Prostate gland (tissue), 2 donors: Measurements from ENCODE around the gene MSH5. TPM values are rescaled to one million over a fixed set of nuclear protein-coding genes. Genes with fewer than 3 reads are reported as not detected.

ENCODE experiments used
- DNase-seq: peaks from one replicate; pipeline ENCODE4 v3.0.0-alpha.2; 2019; ENCODE audit warnings: low spot score
- H3K27ac ChIP-seq, 2 donors: fragments of 200-600 bp; sonication (generic); 2 replicates each; pipeline ENCODE4 v1.5.1; 2017 to 2019
- H3K27me3 ChIP-seq: fragments of 200-600 bp; sonication (generic); replicated peaks from 2 replicates; pipeline ENCODE4 v1.5.1; 2019; ENCODE audit not compliant: insufficient read depth
- H3K36me3 ChIP-seq, 2 donors: fragments of 200-600 bp; sonication (generic); 1 replicate in 1 of 2; 2 replicates in 1 of 2; pipeline versions ENCODE4 v1.5.1 to v1.8.1; 2017 to 2019
- H3K4me1 ChIP-seq: fragments of 200-600 bp; sonication (generic); replicated peaks from 2 replicates; pipeline ENCODE4 v1.5.1; 2019
- H3K4me3 ChIP-seq, 2 donors: fragments of 200-600 bp; sonication (generic); 2 replicates each; pipeline ENCODE4 v1.5.1; 2017 to 2019
- H3K9me3 ChIP-seq: fragments of 200-600 bp; sonication (generic); 2 replicates; pipeline ENCODE4 v1.5.1; 2017
- POLR2A ChIP-seq: fragments of 450-650 bp; IDR thresholded peaks from one replicate; pipeline ENCODE4 v1.6.1; 2016; ENCODE audit warnings: antibody characterized with exemption, mild to moderate bottlenecking
- POLR2AphosphoS5 ChIP-seq: sonication (generic); formaldehyde crosslinking; IDR thresholded peaks from one replicate; pipeline ENCODE4 v1.6.1; 2017; ENCODE audit warnings: antibody characterized with exemption
- WGBS: methylation state at CpG from one replicate; pipeline ENCODE4 v1.1.5; 2018; 5-methylcytosine and 5-hydroxymethylcytosine counted together
- intact Hi-C: fragments of 100-400 bp; cut with DNase I; formaldehyde crosslinking; loops from one replicate; pipeline ENCODE4 v1.14.2; 2022
- total RNA-seq, 2 donors: library from RNA; depleted of rRNA; stranded (reverse); fragments of >200 nt; gene quantifications; one replicate each; pipeline ENCODE4 v1.1.0, GENCODE V29; 2016
- TF ChIP-seq, protein P1 (sequence below), 4 experiments: fragments of 200-600 bp in 2 of 4; fragments of 450-650 bp in 2 of 4; sonication (generic) in 2 of 4; IDR thresholded peaks; 1 replicate in 3 of 4; 2 replicates in 1 of 4; pipeline ENCODE4 v1.5.1; 2016 to 2019; ENCODE audit warnings: antibody characterized with exemption in 4 of 4, mild to moderate bottlenecking in 2 of 4, moderate library complexity in 2 of 4

MSH5 gene
- total RNA-seq, 2 donors from 2014 or later: 10.5 to 72.4 TPM

DNA sequence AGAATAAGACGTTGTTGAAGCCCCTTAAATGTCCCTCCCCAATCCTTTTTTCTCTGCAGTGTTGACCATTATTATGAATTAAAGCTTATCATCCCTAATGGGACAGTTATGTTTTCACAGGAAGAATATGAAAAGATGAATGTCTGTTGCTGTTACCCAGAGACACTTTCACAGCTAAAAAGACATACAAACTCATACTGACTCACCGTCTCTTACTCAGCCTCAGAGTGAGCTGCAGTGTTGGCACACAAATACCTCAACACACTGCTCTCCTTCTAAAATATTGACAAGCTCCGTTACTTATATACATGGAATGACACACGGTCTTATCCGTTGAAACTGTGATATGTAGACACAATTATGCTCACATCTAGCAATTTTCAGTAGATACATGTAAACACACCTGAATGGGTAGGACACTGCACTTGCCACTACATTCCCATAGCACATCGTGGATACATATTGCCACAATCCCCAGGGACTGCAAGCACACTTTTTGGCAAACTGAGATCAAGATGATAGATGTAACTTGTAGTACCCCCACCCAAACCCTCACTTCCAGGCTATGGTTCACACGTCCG lies 13.0 kb downstream of the MSH5 start:
- Histone ChIP-seq H3K27me3 (no peaks in the 10 kb centered on the region), H3K9me3 (no peaks in the 10 kb centered on the region), H3K36me3 (no peaks in the 10 kb centered on the region), H3K27ac (no peak overlapping the region), H3K4me1 (no peaks in the 10 kb centered on the region), H3K4me3 (no peak overlapping the region)
- no peak for TF ChIP-seq POLR2AphosphoS5
- TF ChIP-seq POLR2A: no peak
- TF ChIP-seq, protein P1, sequence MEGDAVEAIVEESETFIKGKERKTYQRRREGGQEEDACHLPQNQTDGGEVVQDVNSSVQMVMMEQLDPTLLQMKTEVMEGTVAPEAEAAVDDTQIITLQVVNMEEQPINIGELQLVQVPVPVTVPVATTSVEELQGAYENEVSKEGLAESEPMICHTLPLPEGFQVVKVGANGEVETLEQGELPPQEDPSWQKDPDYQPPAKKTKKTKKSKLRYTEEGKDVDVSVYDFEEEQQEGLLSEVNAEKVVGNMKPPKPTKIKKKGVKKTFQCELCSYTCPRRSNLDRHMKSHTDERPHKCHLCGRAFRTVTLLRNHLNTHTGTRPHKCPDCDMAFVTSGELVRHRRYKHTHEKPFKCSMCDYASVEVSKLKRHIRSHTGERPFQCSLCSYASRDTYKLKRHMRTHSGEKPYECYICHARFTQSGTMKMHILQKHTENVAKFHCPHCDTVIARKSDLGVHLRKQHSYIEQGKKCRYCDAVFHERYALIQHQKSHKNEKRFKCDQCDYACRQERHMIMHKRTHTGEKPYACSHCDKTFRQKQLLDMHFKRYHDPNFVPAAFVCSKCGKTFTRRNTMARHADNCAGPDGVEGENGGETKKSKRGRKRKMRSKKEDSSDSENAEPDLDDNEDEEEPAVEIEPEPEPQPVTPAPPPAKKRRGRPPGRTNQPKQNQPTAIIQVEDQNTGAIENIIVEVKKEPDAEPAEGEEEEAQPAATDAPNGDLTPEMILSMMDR (IDR thresholded peaks at IDR 0.05): no peak
- DNase-seq: no peak
- 71% methylated on average over 8 of the region's 8 CpGs for WGBS
- intact Hi-C loops: no loop called here

DNA sequence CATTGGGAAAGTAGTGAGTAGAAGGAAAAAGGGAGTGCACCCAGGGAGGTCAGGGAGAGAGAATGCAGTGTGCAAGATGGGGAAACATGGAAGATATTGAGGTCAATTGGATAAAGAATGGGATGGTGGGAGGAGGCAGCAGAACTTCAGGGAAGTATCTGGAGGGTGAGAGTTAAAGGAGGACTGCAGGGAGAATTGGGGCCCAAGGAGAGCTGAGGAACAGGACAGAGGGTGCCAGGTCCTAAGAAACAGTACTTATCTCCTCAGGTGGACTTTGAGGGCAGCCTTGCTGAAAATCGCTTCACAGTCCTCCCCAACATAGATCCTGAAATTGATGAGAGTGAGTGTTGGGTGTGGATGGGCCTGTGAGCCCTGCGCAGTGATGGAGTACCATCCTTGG lies 18.5 kb downstream of the MSH5 start:
- Histone ChIP-seq H3K4me1 (no peaks in the 10 kb centered on the region), H3K27ac (no peak overlapping the region), H3K4me3 (no peak overlapping the region), H3K9me3 (no peaks in the 10 kb centered on the region), H3K36me3 (no peaks in the 10 kb centered on the region), H3K27me3 (no peaks in the 10 kb centered on the region)
- TF ChIP-seq, protein P1 (IDR thresholded peaks at IDR 0.05): no peak
- TF ChIP-seq POLR2AphosphoS5 (no peak), POLR2A (no peak)
- intact Hi-C loops: no loop called here
- WGBS: 89% methylated on average over 2 of the region's 2 CpGs
- no peak for DNase-seq

DNA sequence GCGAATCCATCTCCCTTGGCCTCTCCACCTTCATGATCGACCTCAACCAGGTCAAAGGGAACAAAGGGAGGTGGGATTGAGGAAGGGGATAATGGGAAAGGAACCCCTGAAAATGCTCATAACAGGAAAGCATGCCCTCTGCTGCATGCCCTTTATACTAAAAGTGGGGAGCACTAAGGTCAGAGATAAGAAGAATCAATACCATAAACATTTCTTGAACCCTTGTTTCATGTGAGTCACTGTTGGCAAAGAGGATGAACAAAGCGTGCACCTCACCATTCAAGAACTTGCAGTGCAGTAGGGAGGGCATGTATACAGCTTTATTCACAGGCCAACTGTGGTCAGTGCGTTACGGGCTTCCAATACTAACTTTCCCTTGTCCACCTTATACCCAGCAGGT lies 21.0 kb downstream of the MSH5 start:
- H3K9me3 ChIP-seq: no peaks in the 10 kb centered on the region
- no peak for DNase-seq
- TF ChIP-seq, protein P1 (IDR thresholded peaks at IDR 0.05): no peak
- no peak for TF ChIP-seq POLR2A
- TF ChIP-seq POLR2AphosphoS5: no peak
- H3K36me3 ChIP-seq: no peaks in the 10 kb centered on the region
- H3K27ac ChIP-seq: no peak overlapping the region
- WGBS: 95% methylated on average over 5 of the region's 5 CpGs
- H3K4me3 ChIP-seq: no peak overlapping the region
- no peaks in the 10 kb centered on the region for H3K4me1 ChIP-seq
- no peaks in the 10 kb centered on the region for H3K27me3 ChIP-seq
- intact Hi-C loops: no loop called here

DNA sequence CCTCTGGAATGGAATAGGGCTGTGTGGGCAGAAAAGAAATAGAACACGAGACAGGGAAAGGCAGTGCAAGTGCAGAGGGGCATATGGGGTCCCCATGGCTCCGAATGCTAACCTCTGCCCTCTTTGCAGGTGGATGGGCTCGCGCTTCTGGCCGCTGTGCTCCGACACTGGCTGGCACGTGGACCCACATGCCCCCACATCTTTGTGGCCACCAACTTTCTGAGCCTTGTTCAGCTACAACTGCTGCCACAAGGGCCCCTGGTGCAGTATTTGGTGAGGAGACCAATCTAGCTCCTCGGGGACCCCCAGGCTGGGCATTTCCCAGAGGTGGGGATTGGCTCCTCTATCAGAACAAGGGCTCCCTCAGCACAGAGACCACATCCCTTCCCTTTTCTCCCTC lies 21.5 kb downstream of the MSH5 start:
- TF ChIP-seq POLR2A (no peak), POLR2AphosphoS5 (no peak)
- TF ChIP-seq, protein P1 (IDR thresholded peaks at IDR 0.05): no peak
- Histone ChIP-seq H3K36me3 (no peaks in the 10 kb centered on the region), H3K4me1 (no peaks in the 10 kb centered on the region), H3K27me3 (no peaks in the 10 kb centered on the region), H3K27ac (no peak overlapping the region), H3K4me3 (no peak overlapping the region), H3K9me3 (no peaks in the 10 kb centered on the region)
- 97% methylated on average over 8 of the region's 8 CpGs for WGBS
- intact Hi-C loops: no loop called here
- DNase-seq: no peak

DNA sequence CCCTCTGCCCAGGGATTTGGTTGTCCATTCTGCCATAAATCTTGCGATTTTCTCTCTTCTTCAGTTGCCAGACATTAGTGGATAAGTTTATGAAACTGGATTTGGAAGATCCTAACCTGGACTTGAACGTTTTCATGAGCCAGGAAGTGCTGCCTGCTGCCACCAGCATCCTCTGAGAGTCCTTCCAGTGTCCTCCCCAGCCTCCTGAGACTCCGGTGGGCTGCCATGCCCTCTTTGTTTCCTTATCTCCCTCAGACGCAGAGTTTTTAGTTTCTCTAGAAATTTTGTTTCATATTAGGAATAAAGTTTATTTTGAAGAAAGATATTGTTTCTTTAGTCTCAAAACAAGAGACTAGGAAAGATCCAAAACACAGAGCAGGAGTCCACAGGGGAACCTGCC lies 22.6 kb downstream of the MSH5 start, which contains the start of gene SAPCD1:
TSS of gene SAPCD1 (plus strand) at position 301 of the 400 bp plus-strand sequence. CDS start 399 bp downstream, outside the sequence.
- Histone ChIP-seq H3K4me1 (no peaks in the 10 kb centered on the region), H3K36me3 (no peaks in the 10 kb centered on the region), H3K27me3 (no peaks in the 10 kb centered on the region), H3K27ac (no peak within 1 kb of the TSS), H3K9me3 (no peaks in the 10 kb centered on the region), H3K4me3 (no peak within 1 kb of the TSS)
- TF ChIP-seq POLR2A (no peak), POLR2AphosphoS5 (no peak)
- TF ChIP-seq, protein P1 (IDR thresholded peaks at IDR 0.05): no peak
- DNase-seq: no peak
- WGBS: 80% methylated on average over 4 of the region's 4 CpGs
- intact Hi-C loops: no loop called here
